ENCODE data around the gene SEC61B.

DNA sequence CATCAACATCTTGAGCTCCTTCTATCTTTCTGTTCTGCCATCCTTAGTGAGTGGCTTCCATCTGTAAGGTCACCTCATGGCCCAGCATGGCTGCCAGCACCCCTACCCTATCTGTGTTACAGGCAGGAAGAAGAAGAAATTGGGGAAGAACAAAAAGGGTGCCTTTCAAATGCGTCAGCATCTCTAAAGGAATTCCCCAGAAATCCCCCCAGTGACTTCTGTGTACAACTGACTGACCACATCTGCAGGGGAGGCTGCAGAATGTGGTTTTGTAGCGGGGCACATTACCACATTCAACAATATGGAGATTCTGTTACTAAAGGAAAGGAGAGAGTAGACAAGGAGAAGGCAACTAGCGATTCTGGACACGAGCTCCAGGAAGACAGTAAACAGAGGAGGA lies 40.5 kb upstream of the SEC61B start:
- TF ChIP-seq POLR2AphosphoS5 (IDR thresholded peaks at IDR 0.05) (no peak), POLR2A (IDR thresholded peaks at IDR 0.05) (no peak)
- TF ChIP-seq, protein P1, sequence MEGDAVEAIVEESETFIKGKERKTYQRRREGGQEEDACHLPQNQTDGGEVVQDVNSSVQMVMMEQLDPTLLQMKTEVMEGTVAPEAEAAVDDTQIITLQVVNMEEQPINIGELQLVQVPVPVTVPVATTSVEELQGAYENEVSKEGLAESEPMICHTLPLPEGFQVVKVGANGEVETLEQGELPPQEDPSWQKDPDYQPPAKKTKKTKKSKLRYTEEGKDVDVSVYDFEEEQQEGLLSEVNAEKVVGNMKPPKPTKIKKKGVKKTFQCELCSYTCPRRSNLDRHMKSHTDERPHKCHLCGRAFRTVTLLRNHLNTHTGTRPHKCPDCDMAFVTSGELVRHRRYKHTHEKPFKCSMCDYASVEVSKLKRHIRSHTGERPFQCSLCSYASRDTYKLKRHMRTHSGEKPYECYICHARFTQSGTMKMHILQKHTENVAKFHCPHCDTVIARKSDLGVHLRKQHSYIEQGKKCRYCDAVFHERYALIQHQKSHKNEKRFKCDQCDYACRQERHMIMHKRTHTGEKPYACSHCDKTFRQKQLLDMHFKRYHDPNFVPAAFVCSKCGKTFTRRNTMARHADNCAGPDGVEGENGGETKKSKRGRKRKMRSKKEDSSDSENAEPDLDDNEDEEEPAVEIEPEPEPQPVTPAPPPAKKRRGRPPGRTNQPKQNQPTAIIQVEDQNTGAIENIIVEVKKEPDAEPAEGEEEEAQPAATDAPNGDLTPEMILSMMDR (IDR thresholded peaks at IDR 0.05), result no peak
